Testis (tissue), 3 donors: ENCODE measurements around the gene PSEN2. TPM values are rescaled to one million over a fixed set of nuclear protein-coding genes. Genes with fewer than 3 reads are reported as not detected.
A peak's percentile ranks its signal among the peaks of the same experiment; 100 is the strongest.

Experiments used
- DNase-seq: peaks from one replicate; pipeline ENCODE4 v3.0.0-alpha.2; 2019
- H3K27ac ChIP-seq, 2 donors: fragments of 200-600 bp; sonication (generic); one replicate each; pipeline ENCODE4 v1.5.1; 2019
- H3K27me3 ChIP-seq: fragments of 200-600 bp; sonication (generic); one replicate; pipeline ENCODE4 v1.5.1; 2019
- H3K36me3 ChIP-seq: fragments of 200-600 bp; sonication (generic); one replicate; pipeline ENCODE4 v1.5.1; 2017; ENCODE audit warnings: low read depth; ENCODE audit errors: missing control alignments
- H3K4me1 ChIP-seq: fragments of 200-600 bp; sonication (generic); one replicate; pipeline ENCODE4 v1.5.1; 2019
- H3K4me3 ChIP-seq, 2 donors: fragments of 200-600 bp; sonication (generic); one replicate each; pipeline ENCODE4 v1.5.1; 2017 to 2019
- H3K9me3 ChIP-seq: fragments of 200-600 bp; sonication (generic); one replicate; pipeline ENCODE4 v1.5.1; 2017
- CTCF ChIP-seq, 3 experiments: fragments of 450-650 bp in 2 of 3; fragments of 200-600 bp in 1 of 3; sonication (generic) in 1 of 3; IDR thresholded peaks; one replicate each; pipeline ENCODE4 v1.5.1; 2016 to 2019; ENCODE audit warnings: antibody characterized with exemption in 3 of 3, mild to moderate bottlenecking in 2 of 3, moderate library complexity in 1 of 3
- POLR2A ChIP-seq: fragments of 450-650 bp; IDR thresholded peaks from one replicate; pipeline ENCODE4 v1.6.1; 2017; ENCODE audit warnings: antibody characterized with exemption, mild to moderate bottlenecking, moderate library complexity
- WGBS, 2 donors: methylation state at CpG; one replicate each; pipeline ENCODE4 v1.1.5; 2018; 5-methylcytosine and 5-hydroxymethylcytosine counted together
- intact Hi-C: fragments of 100-400 bp; cut with DNase I; formaldehyde crosslinking; loops from one replicate; pipeline ENCODE4 v1.15.1; 2023; ENCODE audit warnings: low total_unique reads
- polyA plus RNA-seq: library from polyadenylated mRNA; stranded (reverse); fragments of 350-450 nt; fragmentation: Illumina TruSeq; extraction: RNeasy Lipid Tissue Mini Kit (QIAGEN cat#74804); gene quantifications from one replicate; pipeline ENCODE4 v1.2.3, GENCODE V29; 2014; ENCODE audit warnings: low read depth, low replicate concordance; ENCODE audit not compliant: insufficient read depth
- total RNA-seq, 2 donors: library from RNA; depleted of rRNA; stranded (reverse); fragments of >200 nt; gene quantifications; one replicate each; pipeline ENCODE4 v1.2.3, GENCODE V29; 2016

PSEN2 gene
- total and polyA plus RNA-seq, 3 donors from 2014 or later, result 40.7 to 107 (median 87.8) TPM

- no peak for TF ChIP-seq CTCF (IDR thresholded peaks at IDR 0.05)
- Histone ChIP-seq H3K4me3 (no peak overlapping the region), H3K36me3 (no peaks in the 10 kb centered on the region), H3K9me3 (no peaks in the 10 kb centered on the region), H3K27me3 (no peaks in the 10 kb centered on the region), H3K27ac (no peak overlapping the region), H3K4me1 (peaks cover 13% of the 10 kb centered on the region)
- 68 to 95% methylated on average over 3 of the region's 3 CpGs for WGBS, 2 donors
- DNase-seq, result no peak
- intact Hi-C loops, result no loop called here
Measured at GRCh38 chr1:226934483-226935237, 64.2 kb downstream of the PSEN2 start.

DNA sequence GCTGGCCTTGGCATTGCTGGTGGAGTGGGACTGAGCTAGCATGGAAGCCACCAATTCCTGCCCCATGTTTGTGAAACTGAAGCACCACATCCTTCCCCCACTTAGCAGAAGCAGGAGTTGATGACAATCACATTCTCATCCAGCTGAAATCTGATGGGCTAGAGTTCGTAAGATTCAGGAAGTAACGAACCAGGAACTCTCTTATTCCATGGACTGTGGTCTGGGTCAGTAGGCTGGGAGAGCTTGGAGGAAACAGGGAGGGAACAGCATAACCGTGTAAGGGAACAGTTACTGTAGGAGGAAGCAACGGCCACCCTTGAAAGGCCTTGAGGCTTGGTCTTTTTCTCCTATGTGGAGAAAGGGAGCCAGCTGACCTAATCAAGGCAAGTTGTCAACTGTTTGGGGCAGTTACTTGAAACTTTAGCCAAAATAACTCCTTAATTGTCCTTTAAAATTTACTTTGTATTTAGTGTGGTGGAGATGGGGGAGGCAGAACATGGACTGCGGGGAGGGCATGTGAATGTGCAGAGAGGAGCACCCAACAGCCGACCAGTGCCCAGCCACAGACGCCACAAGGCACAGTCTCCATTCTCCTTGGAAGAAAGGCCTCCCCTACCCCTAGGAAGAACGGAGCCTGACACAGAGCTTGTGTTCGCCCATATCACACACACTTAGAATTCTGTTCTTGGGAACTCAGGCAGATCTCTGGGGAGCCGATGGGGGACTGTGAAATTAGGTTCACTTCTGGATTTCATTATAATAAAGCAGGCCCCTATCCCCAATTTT, 67.7 kb downstream of the PSEN2 start:
- no peaks in the 10 kb centered on the region for H3K36me3 ChIP-seq
- no peak for DNase-seq
- intact Hi-C loops, result no loop called here
- H3K27me3 ChIP-seq, result no peaks in the 10 kb centered on the region
- WGBS, 2 donors, result 53 to 58% methylated on average over 10 of the region's 10 CpGs
- H3K4me1 ChIP-seq, result peaks cover 33% of the 10 kb centered on the region
- no peaks in the 10 kb centered on the region for H3K9me3 ChIP-seq
- no peak for TF ChIP-seq POLR2A
- TF ChIP-seq CTCF (IDR thresholded peaks at IDR 0.05), result no peak
- peak overlapping the region; percentile 95 for H3K27ac ChIP-seq
- H3K4me3 ChIP-seq, result no peak overlapping the region

DNA sequence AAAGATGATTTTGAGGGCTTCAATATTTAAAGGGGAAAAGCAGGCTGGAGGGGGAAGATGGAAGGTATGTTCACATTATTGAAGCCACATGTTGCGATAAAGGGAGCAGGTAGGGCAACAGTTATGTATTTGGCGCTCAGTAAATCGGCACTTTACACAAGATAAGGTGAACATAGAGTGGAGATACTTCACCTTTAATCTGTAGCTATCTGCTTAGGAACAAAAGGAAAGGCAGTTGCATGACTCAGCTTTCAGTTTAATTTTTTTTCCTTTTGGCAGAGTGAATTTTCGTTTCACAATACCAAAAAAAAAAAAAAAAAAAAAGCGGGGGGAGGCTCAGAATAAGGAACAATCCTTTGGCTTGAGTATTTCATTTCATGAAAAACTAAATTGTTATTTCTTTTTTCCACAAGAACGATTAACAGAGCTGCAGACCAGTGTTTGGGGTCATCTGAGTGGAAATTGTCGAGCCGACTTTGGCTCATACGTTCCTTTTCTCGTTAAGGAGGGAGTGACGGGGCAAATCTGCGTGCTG, 68.6 kb downstream of the PSEN2 start:
- Histone ChIP-seq H3K9me3 (no peaks in the 10 kb centered on the region), H3K27ac (peak overlapping the region; percentile 95), H3K4me3 (peak overlapping the region; percentile 57 to 72), H3K4me1 (peaks cover 33% of the 10 kb centered on the region), H3K36me3 (no peaks in the 10 kb centered on the region), H3K27me3 (no peaks in the 10 kb centered on the region)
- DNase-seq, result no peak
- 6% methylated on average over 12 of the region's 12 CpGs for WGBS, 2 donors
- TF ChIP-seq CTCF (IDR thresholded peaks at IDR 0.05), result no peak
- TF ChIP-seq POLR2A, result no peak
- intact Hi-C loops, result no loop called here

DNA sequence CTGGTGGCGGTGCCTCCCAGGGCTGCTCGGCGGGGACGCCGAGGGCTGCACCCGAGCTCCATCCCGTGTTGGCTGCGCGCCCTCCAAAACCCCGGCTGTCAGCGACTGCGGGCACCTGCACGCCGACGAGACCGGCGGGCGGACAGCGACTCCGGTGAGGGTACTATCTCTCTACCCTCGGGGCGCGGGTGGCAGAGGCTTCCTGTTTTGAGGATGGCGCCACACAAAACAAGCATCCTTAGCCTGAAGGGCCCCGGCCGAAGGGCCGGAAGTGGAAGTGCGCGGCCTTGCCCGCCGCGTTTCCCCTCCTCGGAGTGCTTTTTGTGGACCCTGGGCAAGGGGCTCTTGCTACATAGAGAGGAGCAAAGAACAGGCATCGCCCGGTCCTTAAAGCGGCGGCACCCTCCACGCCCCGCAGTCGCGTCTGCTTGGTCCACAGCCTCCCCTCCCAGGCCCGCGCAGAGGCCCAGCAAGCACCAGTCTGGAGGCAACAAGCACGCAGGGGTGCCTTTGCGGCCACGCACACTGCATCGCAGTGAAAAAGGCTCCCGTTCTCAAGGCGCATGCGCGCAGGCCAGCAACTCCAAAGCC, 69.1 kb downstream of the PSEN2 start:
- DNase-seq, result peak; percentile 66
- TF ChIP-seq POLR2A (peak; percentile 64), CTCF (IDR thresholded peaks at IDR 0.05) (no peak)
- H3K27ac ChIP-seq, result peak overlapping the region; percentile 95
- peaks cover 33% of the 10 kb centered on the region for H3K4me1 ChIP-seq
- H3K9me3 ChIP-seq, result no peaks in the 10 kb centered on the region
- intact Hi-C loops, result no loop called here
- WGBS, 2 donors, result 0 to 1% methylated on average over 35 to 45 of the region's 51 CpGs
- peak overlapping the region; percentile 57 to 72 for H3K4me3 ChIP-seq
- H3K27me3 ChIP-seq, result no peaks in the 10 kb centered on the region
- no peaks in the 10 kb centered on the region for H3K36me3 ChIP-seq
